GM19193 (cell line): ENCODE results near the gene ANKHD1.

ENCODE experiments used
- POLR2A ChIP-seq: IDR thresholded peaks from 4 replicates; pipeline ENCODE4 v1.6.1; 2011; ENCODE audit not compliant: insufficient read depth, insufficient read length; ENCODE audit errors: extremely low read depth

ANKHD1 gene

DNA sequence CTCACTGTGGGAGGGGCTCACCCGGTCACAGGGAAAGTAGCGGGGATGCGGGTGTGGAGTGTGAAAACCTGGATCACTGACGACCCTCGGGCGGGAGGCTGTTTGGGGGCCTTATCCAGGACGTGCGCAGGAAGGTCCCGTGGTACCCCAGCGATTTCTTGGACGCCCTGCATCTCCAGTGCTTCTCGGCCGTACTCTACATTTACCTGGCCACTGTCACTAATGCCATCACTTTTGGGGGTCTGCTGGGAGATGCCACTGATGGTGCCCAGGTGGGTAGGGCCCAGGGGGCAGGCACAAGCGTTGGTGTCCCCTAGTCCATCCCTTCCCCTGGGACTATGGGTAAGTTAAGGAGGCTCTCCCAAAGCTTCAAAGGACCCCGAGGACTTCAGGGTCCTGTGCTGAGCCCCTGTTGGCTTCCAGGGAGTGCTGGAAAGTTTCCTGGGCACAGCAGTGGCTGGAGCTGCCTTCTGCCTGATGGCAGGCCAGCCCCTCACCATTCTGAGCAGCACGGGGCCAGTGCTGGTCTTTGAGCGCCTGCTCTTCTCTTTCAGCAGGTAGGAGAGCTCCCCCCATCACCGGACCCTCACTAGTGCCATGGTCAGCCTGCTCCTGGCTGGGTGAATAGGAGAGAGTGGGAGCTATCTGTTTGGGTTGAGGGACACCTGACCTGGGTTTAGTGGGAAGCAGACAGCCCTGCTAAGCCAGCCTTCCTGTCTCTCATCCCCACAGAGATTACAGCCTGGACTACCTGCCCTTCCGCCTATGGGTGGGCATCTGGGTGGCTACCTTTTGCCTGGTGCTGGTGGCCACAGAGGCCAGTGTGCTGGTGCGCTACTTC lies 37.8 kb upstream of the ANKHD1 start:
- TF ChIP-seq POLR2A = no peak

DNA sequence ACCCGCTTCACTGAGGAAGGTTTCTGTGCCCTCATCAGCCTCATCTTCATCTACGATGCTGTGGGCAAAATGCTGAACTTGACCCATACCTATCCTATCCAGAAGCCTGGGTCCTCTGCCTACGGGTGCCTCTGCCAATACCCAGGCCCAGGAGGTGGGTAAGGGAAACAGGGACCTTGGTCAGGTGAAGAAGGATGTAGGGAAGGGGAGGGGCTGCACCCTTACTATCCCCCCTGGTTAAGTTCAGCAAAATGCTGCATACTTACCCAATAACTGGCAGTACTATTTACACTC lies 37.2 kb upstream of the ANKHD1 start:
- TF ChIP-seq POLR2A = no peak

DNA sequence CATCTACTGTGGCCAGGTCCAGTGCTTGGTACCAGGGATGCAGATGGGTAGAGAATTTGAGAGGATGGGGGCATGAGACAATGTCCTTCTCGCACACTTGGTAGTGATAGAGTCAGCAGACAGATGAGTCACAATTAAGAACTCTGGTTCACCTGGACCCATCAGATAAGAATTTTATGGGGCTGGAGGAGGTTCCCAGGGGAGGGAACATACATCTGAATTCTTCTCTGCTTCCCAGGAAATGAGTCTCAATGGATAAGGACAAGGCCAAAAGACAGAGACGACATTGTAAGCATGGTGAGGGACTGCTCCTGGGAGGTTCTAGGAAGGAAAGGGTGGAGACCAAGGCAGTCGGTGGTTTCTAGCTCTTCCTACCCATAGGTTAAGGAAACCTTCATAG lies 36.4 kb upstream of the ANKHD1 start:
- TF ChIP-seq POLR2A = no peak

DNA sequence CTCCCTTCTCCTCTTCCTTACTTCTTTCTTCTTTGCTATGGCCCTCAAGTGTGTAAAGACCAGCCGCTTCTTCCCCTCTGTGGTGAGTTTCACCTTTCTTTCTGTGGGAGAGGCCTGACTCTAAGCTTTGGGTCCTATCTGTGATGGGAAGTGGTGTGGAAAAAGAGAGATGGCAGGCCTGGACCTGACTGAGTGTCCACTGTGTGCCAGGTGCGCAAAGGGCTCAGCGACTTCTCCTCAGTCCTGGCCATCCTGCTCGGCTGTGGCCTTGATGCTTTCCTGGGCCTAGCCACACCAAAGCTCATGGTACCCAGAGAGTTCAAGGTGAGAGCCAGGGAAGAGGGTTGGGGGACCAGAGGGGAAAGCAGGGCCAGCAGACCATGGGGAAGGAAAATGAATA lies 35.7 kb upstream of the ANKHD1 start:
- TF ChIP-seq POLR2A = no peak

DNA sequence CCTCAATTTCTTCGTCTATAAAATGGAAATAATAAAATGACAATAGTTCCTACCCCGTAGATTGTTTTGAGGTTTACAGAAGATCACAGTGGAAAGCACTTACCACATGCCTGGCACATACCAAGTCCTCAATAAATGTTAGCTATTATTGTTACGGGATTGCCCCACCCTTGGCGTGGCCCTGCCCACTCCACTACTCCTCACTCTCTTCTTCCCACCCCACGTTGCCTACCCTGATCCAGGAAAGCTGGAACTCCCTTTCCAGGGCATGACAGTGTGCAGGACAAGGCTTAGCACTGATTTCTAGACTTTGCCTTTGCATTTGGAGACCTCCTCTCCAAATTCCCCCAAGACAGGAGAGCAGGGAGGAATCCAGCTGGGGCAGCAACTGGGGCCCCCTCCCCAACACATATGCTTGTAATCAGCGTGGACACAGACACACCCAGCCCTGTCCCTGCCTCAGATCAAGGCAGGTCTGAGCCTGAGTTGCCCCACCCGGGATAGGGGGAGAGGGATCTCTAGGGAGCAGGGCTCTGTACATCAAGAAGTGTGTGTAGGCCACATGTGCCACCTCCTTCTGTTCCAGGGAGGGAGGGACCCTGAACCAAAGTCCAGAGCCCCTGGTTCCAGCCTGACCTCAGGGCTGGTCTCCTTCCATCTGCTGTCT lies 34.9 kb upstream of the ANKHD1 start:
- no peak for TF ChIP-seq POLR2A

DNA sequence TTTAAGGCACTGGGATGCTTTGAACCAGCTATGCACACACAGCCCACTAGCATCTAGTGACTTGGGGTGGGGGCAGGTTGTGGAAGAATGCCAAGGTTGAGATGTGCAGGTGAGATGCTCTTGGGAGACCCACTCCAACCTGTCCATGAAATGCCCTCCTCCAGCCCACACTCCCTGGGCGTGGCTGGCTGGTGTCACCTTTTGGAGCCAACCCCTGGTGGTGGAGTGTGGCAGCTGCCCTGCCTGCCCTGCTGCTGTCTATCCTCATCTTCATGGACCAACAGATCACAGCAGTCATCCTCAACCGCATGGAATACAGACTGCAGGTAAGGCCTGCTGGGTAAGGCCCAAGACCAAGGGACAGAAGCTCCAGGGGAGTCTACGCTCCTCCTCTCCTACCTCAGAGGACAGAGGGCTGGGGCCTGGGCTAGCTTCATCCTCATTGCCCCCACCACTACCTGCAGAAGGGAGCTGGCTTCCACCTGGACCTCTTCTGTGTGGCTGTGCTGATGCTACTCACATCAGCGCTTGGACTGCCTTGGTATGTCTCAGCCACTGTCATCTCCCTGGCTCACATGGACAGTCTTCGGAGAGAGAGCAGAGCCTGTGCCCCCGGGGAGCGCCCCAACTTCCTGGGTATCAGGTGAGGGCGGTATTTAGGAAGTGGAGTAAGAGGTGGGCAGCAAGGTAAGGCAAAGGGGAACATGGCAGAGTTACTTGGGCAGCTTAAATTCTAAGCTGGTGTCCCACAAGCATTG lies 34.2 kb upstream of the ANKHD1 start:
- no peak for TF ChIP-seq POLR2A

DNA sequence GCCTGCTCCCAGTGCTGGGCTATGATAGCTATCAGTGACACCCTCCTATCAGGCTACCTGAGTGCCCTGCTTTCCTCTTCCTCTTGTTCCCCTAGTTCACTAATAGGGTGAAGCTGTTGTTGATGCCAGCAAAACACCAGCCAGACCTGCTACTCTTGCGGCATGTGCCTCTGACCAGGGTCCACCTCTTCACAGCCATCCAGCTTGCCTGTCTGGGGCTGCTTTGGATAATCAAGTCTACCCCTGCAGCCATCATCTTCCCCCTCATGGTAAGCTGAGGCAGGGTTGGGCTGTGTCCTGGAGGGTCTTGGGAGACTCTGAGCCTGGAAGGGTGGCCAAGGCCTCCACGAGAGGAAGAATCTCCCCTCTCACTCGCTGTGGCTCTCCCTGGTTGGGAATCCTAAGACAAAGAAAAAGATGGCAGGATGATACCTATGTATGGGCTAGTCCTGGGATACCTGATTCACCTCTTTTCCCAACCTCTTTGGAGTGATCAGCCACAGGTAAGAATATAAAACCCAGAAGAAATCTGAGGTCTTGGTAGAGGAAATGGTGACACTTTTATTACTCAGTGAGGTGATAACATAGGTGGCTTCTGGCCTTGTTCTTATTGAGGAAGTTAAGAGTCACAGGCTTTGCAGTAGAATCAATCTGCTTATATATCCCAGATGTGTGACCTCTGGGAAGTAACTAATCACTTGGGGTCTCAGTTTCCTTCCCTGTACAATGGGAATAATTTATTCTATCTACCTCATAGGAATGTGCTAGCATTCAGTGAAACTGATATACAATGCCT lies 30.1 kb upstream of the ANKHD1 start:
- no peak for TF ChIP-seq POLR2A

DNA sequence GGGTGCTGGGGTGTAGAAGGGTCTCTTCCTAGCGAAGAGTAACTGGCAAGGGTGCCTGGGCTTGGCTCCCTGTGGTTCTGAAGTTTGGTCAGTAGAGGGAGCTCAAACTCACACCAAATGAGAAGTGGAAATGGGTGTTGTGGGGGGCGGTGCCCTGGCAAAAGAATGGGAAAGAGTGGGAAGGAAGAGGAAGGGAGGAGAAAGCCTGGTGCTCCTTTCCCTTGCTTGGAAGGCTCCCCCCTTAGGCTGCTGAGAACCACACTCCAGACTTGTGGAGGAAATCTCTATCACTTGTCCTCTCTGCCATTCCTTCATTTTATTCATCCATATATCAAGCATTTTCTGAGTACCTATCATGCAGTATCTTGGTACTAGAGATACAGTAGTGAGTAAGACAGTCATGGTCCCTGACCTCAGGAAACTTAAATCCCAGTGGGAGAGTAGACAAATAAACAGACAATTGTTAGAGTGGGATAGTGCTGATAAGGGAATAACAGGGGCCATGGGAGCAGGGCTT lies 28.6 kb upstream of the ANKHD1 start:
- no peak for TF ChIP-seq POLR2A

DNA sequence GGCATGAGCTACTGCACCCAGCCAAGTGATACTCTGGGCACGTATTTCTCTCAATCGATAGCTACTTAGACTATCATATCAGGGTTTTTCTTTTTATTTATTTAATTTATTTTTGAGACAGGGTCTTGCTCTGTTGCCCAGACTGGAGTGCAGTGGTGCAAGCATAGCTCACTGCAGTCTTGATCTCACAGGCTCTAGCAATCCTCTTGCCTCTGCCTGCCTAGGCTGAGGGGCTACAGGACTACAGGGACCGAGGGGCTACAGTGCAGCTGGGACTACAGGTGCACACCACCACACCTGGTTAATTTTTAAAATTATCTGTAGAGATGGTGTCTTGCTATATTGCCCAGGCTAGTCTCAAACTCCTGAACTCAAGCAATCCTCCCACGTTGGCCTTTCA lies 20.3 kb upstream of the ANKHD1 start:
- no peak for TF ChIP-seq POLR2A

DNA sequence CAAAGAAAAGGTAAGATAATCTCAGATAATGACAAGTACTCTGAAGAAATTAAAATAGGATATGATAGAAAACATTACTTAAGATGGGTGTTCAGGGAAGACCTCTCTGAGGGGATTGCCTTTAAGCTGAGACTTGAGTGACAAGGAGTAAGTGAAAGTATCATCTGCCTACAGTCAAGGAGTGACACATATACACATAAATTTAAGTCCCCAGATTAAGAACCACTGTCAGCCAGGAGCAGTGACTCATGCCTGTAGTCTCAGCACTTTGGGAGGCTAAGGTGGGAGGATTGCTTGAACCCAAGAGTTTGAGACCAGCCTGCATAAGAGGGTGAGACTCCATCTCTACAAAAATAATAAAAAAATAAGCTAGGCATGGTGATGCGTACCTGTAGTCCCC lies 19.7 kb upstream of the ANKHD1 start:
- no peak for TF ChIP-seq POLR2A

DNA sequence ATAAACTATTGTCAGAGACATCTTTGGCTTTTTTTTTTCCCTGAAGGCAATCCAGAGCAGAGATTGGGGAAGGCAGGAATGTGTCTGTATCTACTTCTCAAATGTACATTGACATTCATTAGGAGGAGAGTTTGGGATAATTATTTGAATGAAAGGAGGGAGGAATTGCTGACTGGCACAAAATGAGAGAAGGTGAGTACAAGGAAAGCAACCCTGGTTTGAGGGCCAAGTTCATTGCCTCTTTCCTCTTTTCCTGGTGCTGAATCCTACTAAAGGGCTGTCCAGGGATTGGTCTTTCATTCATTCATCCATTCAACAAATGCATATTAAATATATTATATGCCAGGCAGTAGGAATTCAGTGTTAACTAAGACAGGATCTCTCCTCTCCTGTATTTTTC lies 18.8 kb upstream of the ANKHD1 start:
- TF ChIP-seq POLR2A = no peak

DNA sequence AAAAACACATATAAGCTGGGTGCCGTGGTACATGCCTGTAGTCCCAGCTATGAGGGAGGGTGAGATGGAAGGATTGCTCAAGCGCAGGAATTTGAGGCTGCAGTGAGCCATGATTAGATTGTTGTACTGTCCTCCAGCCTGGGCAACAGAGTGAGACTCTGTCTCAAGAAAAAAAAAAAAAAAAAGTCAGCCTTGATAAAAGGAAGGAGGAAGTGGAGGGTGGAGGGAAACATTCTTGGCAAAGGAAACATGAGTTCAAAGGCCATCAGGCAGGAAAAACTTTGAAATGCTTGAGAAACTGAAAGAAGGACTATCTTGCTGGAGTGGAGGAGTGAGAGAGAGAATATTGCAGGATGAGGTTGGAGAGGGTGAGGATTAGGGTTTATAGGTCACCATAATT lies 18.3 kb upstream of the ANKHD1 start:
- TF ChIP-seq POLR2A = no peak

DNA sequence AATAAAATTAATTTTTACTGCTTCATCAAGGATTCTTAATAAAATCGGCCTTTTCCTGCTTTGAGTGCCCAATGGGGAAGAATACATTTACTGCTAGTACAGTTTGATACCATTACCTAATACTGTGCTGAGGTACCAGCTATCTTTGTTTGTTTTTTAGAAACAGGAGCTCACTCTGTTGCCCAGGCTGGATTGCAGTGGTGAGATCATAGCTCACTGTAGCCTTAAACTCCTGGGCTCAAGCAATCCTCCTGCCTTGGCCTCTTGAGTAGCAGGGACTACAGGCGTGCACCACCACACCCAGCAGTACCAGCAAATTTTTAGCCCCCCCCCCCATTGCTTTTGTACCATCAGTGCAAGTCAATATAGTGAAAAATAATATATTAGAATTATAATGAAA lies 13.6 kb upstream of the ANKHD1 start:
- no peak for TF ChIP-seq POLR2A

DNA sequence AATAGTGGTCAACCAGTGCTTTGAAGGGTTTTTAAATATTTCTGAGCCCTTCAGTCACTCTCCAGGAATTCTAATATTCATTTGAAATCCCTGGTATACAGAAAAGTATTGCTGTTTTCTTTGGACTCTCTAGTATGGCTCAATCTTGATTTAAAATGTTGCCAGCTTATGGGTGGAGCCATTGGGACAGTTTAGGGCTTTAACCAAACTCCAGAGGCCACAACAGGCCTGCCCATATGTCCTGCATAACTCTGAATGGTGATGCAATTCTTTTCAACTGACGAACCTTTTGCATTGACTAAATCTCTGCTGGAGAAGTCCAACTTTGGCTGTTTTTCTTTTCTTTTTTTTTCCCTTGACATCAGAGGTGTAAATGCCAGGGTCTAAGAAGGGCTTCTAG lies 10.3 kb upstream of the ANKHD1 start:
- TF ChIP-seq POLR2A = no peak

DNA sequence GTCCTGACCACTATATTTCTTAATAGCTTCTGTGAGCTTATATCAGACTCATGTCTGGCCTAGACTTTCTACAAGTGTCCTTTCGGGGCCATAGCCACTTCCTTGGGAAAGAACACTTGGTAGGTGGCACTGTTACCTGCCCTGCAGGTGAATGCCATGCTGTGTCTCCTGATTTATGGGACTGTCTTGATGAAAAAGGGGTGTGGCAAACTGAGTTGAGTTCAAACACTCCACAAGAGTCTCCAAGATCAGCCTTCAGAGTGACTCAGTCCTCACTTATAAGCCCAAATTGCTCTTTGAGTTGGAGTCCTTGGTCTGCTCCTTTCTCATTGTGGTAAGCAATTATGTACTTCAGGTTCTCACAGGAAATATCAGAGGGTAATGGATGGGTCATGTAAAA lies 9.9 kb upstream of the ANKHD1 start:
- no peak for TF ChIP-seq POLR2A
